Stimulated activated naive CD8-positive, alpha-beta T cell treated with anti-CD3 and anti-CD28 coated beads, Interleukin-15, amount 100 ng/mL, for 72 hours (primary cell): ENCODE results near the gene LGALS3.
"Not testable (repeated sequence)": the region's sequence is repeated elsewhere in the genome, so short reads cannot be mapped to it uniquely, and the experiment has no call there.

Experiments used
- ATAC-seq: fragments of 150-1000 bp; cut with Tn5 transposase; 2 replicates; pipeline ENCODE4 v1.10.0; 2021; ENCODE audit warnings: mild to moderate bottlenecking, moderate library complexity
- DNase-seq, 2 donors: peaks; one replicate each; pipeline ENCODE4 v3.0.0; 2021 to 2022
- H3K27ac Mint-ChIP-seq, 2 donors: one replicate each; pipeline ENCODE4 v1.8.0; 2022; ENCODE audit warnings: mild to moderate bottlenecking in 2 of 2, mixed read lengths in 2 of 2, moderate library complexity in 2 of 2
- H3K27me3 Mint-ChIP-seq: one replicate; pipeline ENCODE4 v1.8.0; 2022; ENCODE audit warnings: mixed read lengths
- H3K4me1 Mint-ChIP-seq: one replicate; pipeline ENCODE4 v1.8.0; 2022; ENCODE audit warnings: mild to moderate bottlenecking, mixed read lengths
- H3K4me3 Mint-ChIP-seq, 2 donors: one replicate each; pipeline ENCODE4 v1.8.0; 2022; ENCODE audit warnings: mild to moderate bottlenecking in 2 of 2, mixed read lengths in 2 of 2, moderate library complexity in 1 of 2
- H3K9me3 Mint-ChIP-seq, 2 donors: one replicate each; pipeline ENCODE4 v1.8.0; 2022; ENCODE audit warnings: mixed read lengths in 2 of 2

LGALS3 gene

DNA sequence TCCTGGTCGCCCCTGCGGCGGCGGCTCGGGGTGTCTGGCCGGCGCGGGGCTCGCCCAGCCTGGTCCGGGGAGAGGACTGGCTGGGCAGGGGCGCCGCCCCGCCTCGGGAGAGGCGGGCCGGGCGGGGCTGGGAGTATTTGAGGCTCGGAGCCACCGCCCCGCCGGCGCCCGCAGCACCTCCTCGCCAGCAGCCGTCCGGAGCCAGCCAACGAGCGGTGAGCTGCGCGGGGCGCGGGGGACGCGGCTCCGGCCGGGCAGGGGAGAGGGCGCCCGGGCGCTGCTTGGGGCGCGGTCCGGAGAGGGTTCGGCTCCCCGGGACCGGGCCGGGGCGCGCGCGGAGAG, at the start of gene LGALS3:
Gene LGALS3 (plus strand): TSS at position 167 of the 342 bp plus-strand sequence. CDS start 8,122 bp downstream, outside the sequence.
- peaks cover 48% of the 10 kb centered on the region for H3K27me3 Mint-ChIP-seq
- no peaks in the 10 kb centered on the region for H3K9me3 Mint-ChIP-seq
- ATAC-seq (peak; percentile 67), DNase-seq (peak in 1 of 2 donors; percentile 18)
- H3K4me3 Mint-ChIP-seq = peak within 1 kb of the TSS; percentile 79 to 81
- H3K27ac Mint-ChIP-seq = peak within 1 kb of the TSS; percentile 54 to 91
- peaks cover 24% of the 10 kb centered on the region for H3K4me1 Mint-ChIP-seq

- not testable (repeated sequence) for ATAC-seq, H3K9me3 Mint-ChIP-seq, H3K27me3 Mint-ChIP-seq, H3K4me1 Mint-ChIP-seq, DNase-seq, H3K27ac Mint-ChIP-seq, H3K4me3 Mint-ChIP-seq
Measured at GRCh38 chr14:55079961-55080360, 49.1 kb upstream of the LGALS3 start.

DNA sequence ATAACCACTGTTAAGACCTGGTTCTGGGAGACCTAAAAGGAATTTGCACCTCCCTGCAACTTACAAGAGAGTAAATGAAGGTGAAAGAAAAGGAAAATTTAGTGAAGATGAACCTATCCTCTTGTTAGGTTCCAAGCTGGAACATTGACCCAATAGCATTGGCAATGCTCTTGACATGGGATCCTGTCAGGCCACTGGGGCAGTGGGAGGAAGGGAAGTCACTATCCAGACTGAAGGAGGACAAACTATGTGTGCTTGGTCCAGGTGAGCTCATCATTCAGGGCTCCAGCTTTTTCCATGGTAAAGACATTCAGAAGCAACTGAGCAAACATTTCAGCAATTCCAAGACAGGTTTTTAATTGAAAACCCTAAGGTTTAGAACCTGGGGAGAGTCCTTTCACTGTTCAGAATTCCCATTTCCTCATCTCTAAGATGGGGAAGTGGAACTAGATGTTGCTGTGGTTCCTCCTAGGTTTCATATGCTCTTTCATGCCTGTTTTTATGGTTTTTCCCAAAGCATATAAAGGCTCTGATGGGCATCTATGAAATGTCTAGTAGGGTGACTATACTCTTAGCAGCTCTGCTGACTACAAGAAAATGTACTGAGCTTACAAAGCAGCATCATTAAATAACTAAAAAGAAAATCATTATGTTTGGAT, 44.5 kb upstream of the LGALS3 start:
- ATAC-seq (no peak), DNase-seq (no peak)
- no peaks in the 10 kb centered on the region for H3K9me3 Mint-ChIP-seq
- H3K27me3 Mint-ChIP-seq = no peaks in the 10 kb centered on the region
- H3K4me1 Mint-ChIP-seq = no peaks in the 10 kb centered on the region
- no peak overlapping the region for H3K27ac Mint-ChIP-seq
- H3K4me3 Mint-ChIP-seq = no peak overlapping the region

DNA sequence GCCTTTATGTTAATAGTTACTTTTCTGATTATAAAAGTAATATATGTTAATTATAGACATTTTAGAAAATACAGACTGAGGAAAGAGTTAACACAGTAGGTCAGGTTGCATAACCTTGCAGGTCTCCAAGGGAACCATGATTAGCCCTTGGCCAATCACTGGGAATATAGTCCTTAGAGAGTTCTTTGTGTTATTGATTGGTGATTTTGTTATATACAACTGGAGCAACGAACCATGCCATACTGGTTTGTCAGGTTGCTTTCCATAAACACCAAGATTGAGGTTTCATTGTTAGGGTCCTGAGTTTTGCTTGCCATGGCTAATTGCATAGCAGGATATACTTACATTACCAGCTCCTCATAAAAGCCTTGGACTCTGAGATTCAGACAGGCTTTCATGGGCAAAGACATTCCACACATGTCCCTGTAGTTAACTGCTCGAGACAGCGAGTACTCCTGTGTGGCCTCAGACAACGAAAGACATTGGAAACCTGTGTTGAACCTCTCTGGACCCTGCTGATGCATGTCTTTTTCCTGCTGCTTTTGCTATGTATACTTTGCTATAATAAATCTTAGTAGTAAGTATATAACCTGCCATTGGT, 43.9 kb upstream of the LGALS3 start:
- Mint-ChIP-seq H3K9me3 (no peaks in the 10 kb centered on the region), H3K27ac (no peak overlapping the region), H3K4me3 (no peak overlapping the region), H3K27me3 (no peaks in the 10 kb centered on the region), H3K4me1 (no peaks in the 10 kb centered on the region)
- ATAC-seq = no peak
- DNase-seq = no peak

GRCh38 chr14:55086938-55087337, 42.1 kb upstream of the LGALS3 start:
- DNase-seq (no peak), ATAC-seq (no peak)
- H3K4me3 Mint-ChIP-seq = no peak overlapping the region
- no peaks in the 10 kb centered on the region for H3K27me3 Mint-ChIP-seq
- no peaks in the 10 kb centered on the region for H3K4me1 Mint-ChIP-seq
- H3K27ac Mint-ChIP-seq = no peak overlapping the region
- no peaks in the 10 kb centered on the region for H3K9me3 Mint-ChIP-seq

DNA sequence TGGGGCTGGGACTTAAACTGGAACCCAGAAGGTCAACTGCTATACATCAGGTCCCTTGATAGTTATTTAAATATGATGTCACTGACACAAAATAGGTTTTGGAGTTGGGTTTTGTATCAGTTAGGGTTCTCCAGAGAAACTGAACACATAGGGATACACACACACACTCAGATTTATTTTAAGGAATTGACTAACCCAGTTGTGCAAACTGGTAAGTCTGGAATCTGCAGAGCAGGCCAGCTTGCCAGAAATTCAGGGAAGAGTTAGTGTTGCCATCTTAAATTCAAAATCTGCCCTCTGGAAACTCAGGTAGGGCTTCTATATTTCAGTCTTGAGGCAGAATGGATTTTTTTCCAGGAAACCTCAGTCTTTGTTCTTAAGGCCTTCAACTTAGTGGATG, 40.7 kb upstream of the LGALS3 start:
- DNase-seq (no peak), ATAC-seq (no peak)
- H3K4me3 Mint-ChIP-seq = no peak overlapping the region
- H3K27me3 Mint-ChIP-seq = no peaks in the 10 kb centered on the region
- H3K9me3 Mint-ChIP-seq = no peaks in the 10 kb centered on the region
- no peak overlapping the region for H3K27ac Mint-ChIP-seq
- no peaks in the 10 kb centered on the region for H3K4me1 Mint-ChIP-seq

DNA sequence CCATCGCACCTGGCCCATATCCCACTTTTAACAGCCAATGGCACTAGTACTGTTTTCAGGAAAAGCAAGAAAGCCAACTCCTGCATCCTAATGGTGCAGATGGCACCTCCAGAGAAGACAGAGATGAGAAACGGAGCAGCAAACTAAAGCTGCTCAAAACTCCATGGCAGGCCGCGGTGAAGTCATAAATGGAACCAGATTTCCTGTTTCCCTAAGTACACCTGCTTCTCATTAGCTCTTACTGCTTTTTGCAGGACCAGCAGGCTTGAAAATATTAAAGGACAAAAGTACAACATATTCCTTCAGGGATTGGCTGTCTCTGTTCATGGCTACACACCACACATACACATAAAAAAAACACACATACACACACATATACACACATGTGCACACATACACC, 36.7 kb upstream of the LGALS3 start:
- no peak overlapping the region for H3K27ac Mint-ChIP-seq
- H3K4me3 Mint-ChIP-seq = no peak overlapping the region
- DNase-seq (no peak), ATAC-seq (no peak)
- no peaks in the 10 kb centered on the region for H3K27me3 Mint-ChIP-seq
- no peaks in the 10 kb centered on the region for H3K9me3 Mint-ChIP-seq
- H3K4me1 Mint-ChIP-seq = peaks cover 7% of the 10 kb centered on the region

- Mint-ChIP-seq H3K27ac (no peak overlapping the region), H3K4me1 (peaks cover 23% of the 10 kb centered on the region), H3K4me3 (no peak overlapping the region), H3K9me3 (no peaks in the 10 kb centered on the region), H3K27me3 (no peaks in the 10 kb centered on the region)
- DNase-seq (no peak), ATAC-seq (no peak)
Measured at GRCh38 chr14:55094292-55095157, 34.5 kb upstream of the LGALS3 start.

- peak overlapping the region; percentile 16 to 38 for H3K4me3 Mint-ChIP-seq
- ATAC-seq (peak; percentile 87), DNase-seq (peak; percentile 69 to 77)
- H3K27me3 Mint-ChIP-seq = no peaks in the 10 kb centered on the region
- H3K9me3 Mint-ChIP-seq = no peaks in the 10 kb centered on the region
- peak overlapping the region; percentile 13 to 74 for H3K27ac Mint-ChIP-seq
- H3K4me1 Mint-ChIP-seq = peaks cover 46% of the 10 kb centered on the region
Measured at GRCh38 chr14:55097881-55098560, 31.0 kb upstream of the LGALS3 start.

DNA sequence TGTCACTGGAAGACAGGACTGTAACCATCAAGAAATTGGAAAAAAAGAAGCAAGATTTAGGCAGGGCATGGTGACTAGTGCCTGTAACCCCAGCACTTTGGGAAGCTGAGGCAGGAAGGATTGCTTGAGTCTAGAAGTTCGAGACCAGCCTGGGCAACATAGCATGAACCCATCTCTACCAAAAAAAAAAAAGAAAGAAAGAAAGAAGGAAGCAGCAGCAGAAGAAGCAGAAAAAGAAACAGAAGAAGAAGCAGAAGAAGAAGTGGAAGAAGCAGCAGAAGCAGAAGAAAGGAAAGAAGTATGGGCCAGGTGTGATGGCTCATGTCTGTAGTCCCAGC, 30.5 kb upstream of the LGALS3 start:
- Mint-ChIP-seq H3K4me3 (peak overlapping the region; percentile 16 to 38), H3K27me3 (no peaks in the 10 kb centered on the region), H3K9me3 (no peaks in the 10 kb centered on the region), H3K4me1 (peaks cover 51% of the 10 kb centered on the region), H3K27ac (peak overlapping the region; percentile 2 to 74)
- DNase-seq (no peak), ATAC-seq (no peak)

- H3K27me3 Mint-ChIP-seq = no peaks in the 10 kb centered on the region
- ATAC-seq (no peak), DNase-seq (no peak)
- peaks cover 6% of the 10 kb centered on the region in 2 donors for H3K9me3 Mint-ChIP-seq
- H3K4me1 Mint-ChIP-seq = peaks cover 60% of the 10 kb centered on the region
- no peak overlapping the region for H3K4me3 Mint-ChIP-seq
- H3K27ac Mint-ChIP-seq = no peak overlapping the region
Measured at GRCh38 chr14:55099756-55100155, 29.3 kb upstream of the LGALS3 start.

- H3K9me3 Mint-ChIP-seq = peaks cover 6% of the 10 kb centered on the region in 2 donors
- H3K4me3 Mint-ChIP-seq = no peak overlapping the region
- H3K27me3 Mint-ChIP-seq = no peaks in the 10 kb centered on the region
- no peak for DNase-seq
- no peak overlapping the region for H3K27ac Mint-ChIP-seq
- H3K4me1 Mint-ChIP-seq = peaks cover 60% of the 10 kb centered on the region
- no peak for ATAC-seq
Measured at GRCh38 chr14:55101698-55102097, 27.4 kb upstream of the LGALS3 start.

- Mint-ChIP-seq H3K4me3 (peak overlapping the region; percentile 83 to 85), H3K27me3 (no peaks in the 10 kb centered on the region), H3K9me3 (peaks cover 6% of the 10 kb centered on the region in 2 donors), H3K27ac (peak overlapping the region; percentile 99), H3K4me1 (peaks cover 56% of the 10 kb centered on the region)
- DNase-seq (peak; percentile 58 to 74), ATAC-seq (peak; percentile 84)
Measured at GRCh38 chr14:55102141-55102621, 26.9 kb upstream of the LGALS3 start.

DNA sequence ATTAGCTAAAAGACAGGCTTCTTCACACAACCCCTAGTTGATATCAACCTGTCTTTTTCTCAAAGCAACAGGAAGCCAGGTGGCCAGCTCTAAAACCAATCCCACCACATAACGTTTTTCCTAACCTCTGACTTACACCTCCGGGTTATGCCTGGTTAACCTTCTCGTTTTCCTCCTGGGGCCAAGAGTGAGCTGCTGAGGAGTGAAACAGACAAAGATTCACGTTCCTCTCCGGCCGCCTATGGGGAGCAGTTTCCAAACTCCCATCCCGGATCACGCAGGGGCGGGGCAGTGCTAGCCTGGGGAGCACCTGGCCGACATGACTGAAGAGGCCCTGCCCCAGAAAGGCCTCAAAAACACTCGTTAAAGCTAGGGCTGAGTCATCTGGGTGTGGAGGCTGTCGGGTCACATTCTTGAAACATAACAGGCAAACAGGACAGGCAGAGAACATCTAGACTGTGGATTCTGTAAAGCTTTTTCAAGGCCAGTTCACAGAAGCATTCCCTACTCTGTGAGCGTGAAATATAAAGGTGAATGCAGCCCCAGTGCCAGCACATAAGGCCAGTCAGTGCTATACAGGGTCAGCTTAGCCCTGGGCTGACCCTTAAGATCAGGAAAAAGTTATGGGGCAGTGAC, 25.9 kb upstream of the LGALS3 start:
- peaks cover 56% of the 10 kb centered on the region for H3K4me1 Mint-ChIP-seq
- H3K27ac Mint-ChIP-seq = peak overlapping the region; percentile 99
- ATAC-seq = peak; percentile 72
- peak overlapping the region; percentile 83 to 85 for H3K4me3 Mint-ChIP-seq
- H3K27me3 Mint-ChIP-seq = no peaks in the 10 kb centered on the region
- H3K9me3 Mint-ChIP-seq = peaks cover 6% of the 10 kb centered on the region in 2 donors
- peak; percentile 69 to 71 for DNase-seq
